ENCODE results near the gene SLC22A7. TPM values are rescaled to one million over a fixed set of nuclear protein-coding genes. Genes with fewer than 3 reads are reported as not detected.
A peak's percentile ranks its signal among the peaks of the same experiment; 100 is the strongest.

SLC22A7 gene
- total RNA-seq, 1 donor from 2014 or later = not detected

DNA sequence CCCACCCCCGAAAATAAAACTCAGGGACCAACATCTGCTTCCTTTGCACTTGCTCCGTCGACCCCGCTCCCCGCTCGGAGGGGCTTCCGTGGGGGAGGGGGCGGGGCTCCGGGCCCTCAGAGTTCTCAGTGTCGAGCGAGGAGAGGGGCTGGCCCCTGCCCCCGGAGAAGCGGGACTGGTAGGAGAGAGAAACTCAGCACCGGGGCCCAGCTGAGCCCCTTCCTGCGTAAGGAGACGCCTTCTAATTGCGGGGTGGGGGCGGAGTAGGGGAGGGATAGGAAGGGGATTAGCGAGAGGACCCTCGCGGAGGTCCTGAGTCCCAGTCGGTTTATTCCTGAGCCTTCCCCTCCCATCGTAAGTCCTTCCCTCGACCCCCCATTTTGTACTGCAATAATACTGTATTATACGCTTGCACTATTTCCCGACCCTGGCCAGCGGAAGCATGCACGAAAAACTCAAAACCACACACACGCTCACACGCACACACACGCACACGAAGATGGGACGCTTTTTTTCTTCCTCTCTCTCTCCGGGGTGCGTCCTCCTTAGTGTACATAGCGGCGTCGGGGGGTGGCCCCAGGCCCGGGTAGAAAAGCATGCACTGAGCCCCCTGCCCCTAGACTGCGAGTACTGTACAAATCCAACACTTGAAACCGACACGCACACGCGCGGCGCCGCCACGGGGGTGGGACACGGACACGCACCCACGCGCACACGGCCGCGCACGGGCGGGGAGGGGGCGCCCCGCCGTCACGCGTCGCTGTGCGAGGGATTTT is 22.1 kb upstream of the SLC22A7 start:
- Histone ChIP-seq H3F3A (ENCODE audit: low read depth) (peaks cover 36% of the 10 kb centered on the region), H3K36me3 (no peaks in the 10 kb centered on the region), H4K20me1 (ENCODE audit: low read depth) (no peaks in the 10 kb centered on the region), H3K4me3 (peak overlapping the region; percentile 69), H3K79me2 (ENCODE audit: low read depth) (no peaks in the 10 kb centered on the region), H3K27me3 (peaks cover 45% of the 10 kb centered on the region), H3K9me3 (ENCODE audit: low read depth) (no peaks in the 10 kb centered on the region), H3K9ac (no peak overlapping the region), H3K27ac (no peak overlapping the region), H3K4me1 (peaks cover 32% of the 10 kb centered on the region), H3K4me2 (peak overlapping the region; percentile 88), H2AFZ (replicated peaks) (peak overlapping the region; percentile 90)
- H3K9me3 Mint-ChIP-seq = no peaks in the 10 kb centered on the region
- peak overlapping the region; percentile 76 for H3K4me3 Mint-ChIP-seq
- peaks cover 33% of the 10 kb centered on the region for H3K27me3 Mint-ChIP-seq (ENCODE audit: insufficient read depth, low read depth)
- peak overlapping the region; percentile 0 for H3K27ac Mint-ChIP-seq
- TF ChIP-seq, protein P1, sequence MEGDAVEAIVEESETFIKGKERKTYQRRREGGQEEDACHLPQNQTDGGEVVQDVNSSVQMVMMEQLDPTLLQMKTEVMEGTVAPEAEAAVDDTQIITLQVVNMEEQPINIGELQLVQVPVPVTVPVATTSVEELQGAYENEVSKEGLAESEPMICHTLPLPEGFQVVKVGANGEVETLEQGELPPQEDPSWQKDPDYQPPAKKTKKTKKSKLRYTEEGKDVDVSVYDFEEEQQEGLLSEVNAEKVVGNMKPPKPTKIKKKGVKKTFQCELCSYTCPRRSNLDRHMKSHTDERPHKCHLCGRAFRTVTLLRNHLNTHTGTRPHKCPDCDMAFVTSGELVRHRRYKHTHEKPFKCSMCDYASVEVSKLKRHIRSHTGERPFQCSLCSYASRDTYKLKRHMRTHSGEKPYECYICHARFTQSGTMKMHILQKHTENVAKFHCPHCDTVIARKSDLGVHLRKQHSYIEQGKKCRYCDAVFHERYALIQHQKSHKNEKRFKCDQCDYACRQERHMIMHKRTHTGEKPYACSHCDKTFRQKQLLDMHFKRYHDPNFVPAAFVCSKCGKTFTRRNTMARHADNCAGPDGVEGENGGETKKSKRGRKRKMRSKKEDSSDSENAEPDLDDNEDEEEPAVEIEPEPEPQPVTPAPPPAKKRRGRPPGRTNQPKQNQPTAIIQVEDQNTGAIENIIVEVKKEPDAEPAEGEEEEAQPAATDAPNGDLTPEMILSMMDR (IDR thresholded peaks at IDR 0.05) = no peak
- TF ChIP-seq EZH2 (IDR thresholded peaks at IDR 0.05) = peak; percentile 51
- no peaks in the 10 kb centered on the region for H3K36me3 Mint-ChIP-seq
- DNase-seq (ENCODE audit: low spot score) = peak; percentile 75
- H3K4me1 Mint-ChIP-seq = peaks cover 36% of the 10 kb centered on the region

DNA sequence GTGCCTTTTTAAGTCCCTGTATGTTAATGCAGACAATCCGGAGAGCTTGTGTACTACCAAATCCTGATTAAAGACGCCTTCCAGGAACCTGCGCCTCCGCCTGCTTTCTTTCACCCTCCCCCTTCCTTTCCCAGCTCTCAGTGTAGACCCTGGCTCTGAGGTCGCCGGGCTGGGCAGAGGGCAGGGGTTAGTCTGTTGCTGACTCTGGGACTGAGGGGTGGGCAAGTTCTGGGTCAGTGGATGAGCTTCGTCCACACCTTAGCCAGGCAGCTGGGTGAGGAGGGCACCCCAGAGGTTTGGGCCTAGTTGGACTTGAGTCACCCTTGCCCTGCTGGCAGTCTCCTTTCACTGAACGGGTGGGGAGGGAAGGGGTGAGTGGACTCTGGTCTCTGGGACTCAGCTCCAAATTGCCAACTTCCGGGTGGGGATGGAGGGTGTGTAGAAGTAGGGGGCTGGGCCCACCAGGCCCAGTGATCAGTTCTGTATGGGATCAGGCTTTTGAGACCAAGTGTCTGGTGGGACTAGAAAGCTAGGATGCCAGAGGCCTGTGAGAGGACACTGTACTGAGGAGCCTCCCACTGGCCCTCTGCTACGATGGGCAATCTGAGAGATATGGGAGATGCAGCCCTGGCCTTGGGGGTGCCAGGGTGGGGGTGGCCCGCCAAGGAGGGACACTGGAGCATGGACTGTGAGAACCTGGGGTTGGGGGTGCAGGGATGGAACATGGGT is 21.3 kb upstream of the SLC22A7 start:
- Histone ChIP-seq H3K27me3 (peaks cover 45% of the 10 kb centered on the region), H3K4me2 (peak overlapping the region; percentile 88), H3K4me3 (peak overlapping the region; percentile 69), H3K9ac (no peak overlapping the region), H3K79me2 (ENCODE audit: low read depth) (no peaks in the 10 kb centered on the region), H3F3A (ENCODE audit: low read depth) (peaks cover 36% of the 10 kb centered on the region), H3K9me3 (ENCODE audit: low read depth) (no peaks in the 10 kb centered on the region), H4K20me1 (ENCODE audit: low read depth) (no peaks in the 10 kb centered on the region), H3K36me3 (no peaks in the 10 kb centered on the region), H2AFZ (replicated peaks) (peak overlapping the region; percentile 90), H3K4me1 (peaks cover 32% of the 10 kb centered on the region), H3K27ac (no peak overlapping the region)
- H3K4me1 Mint-ChIP-seq = peaks cover 38% of the 10 kb centered on the region
- H3K4me3 Mint-ChIP-seq = peak overlapping the region; percentile 43
- H3K27me3 Mint-ChIP-seq (ENCODE audit: insufficient read depth, low read depth) = peaks cover 32% of the 10 kb centered on the region
- peak; percentile 61 for DNase-seq (ENCODE audit: low spot score)
- TF ChIP-seq, protein P1 (IDR thresholded peaks at IDR 0.05) = no peak
- TF ChIP-seq EZH2 (IDR thresholded peaks at IDR 0.05) (no peak), EZH2phosphoT487 (IDR thresholded peaks at IDR 0.05) (no peak)
- no peaks in the 10 kb centered on the region for H3K36me3 Mint-ChIP-seq
- no peak overlapping the region for H3K27ac Mint-ChIP-seq
- H3K9me3 Mint-ChIP-seq = no peaks in the 10 kb centered on the region

DNA sequence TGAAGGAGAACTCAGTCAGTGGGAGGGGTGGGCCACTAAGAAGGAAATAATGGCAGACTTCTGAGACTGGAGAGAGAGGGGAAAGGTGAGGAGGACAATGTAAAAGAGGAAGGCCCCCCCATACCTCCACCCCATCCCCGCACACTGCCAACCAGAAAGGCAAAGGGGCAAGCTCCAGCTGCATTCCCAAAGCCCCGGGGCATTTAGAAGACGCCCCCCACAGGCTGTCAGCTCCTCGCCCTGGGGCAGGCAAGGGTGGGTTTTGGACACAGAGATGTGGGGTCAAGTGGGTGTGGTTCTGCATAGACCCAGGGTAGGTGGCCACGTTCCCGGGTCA is 20.8 kb upstream of the SLC22A7 start:
- peaks cover 31% of the 10 kb centered on the region for H3K27me3 Mint-ChIP-seq (ENCODE audit: insufficient read depth, low read depth)
- no peak overlapping the region for H3K27ac Mint-ChIP-seq
- Histone ChIP-seq H3F3A (ENCODE audit: low read depth) (peaks cover 36% of the 10 kb centered on the region), H3K9ac (no peak overlapping the region), H3K9me3 (ENCODE audit: low read depth) (no peaks in the 10 kb centered on the region), H3K79me2 (ENCODE audit: low read depth) (no peaks in the 10 kb centered on the region), H3K27me3 (peaks cover 40% of the 10 kb centered on the region), H3K4me2 (no peak overlapping the region), H3K27ac (no peak overlapping the region), H3K36me3 (no peaks in the 10 kb centered on the region), H3K4me3 (no peak overlapping the region), H4K20me1 (ENCODE audit: low read depth) (no peaks in the 10 kb centered on the region), H3K4me1 (peaks cover 32% of the 10 kb centered on the region), H2AFZ (replicated peaks) (no peak overlapping the region)
- H3K36me3 Mint-ChIP-seq = peaks cover 2% of the 10 kb centered on the region
- peak overlapping the region; percentile 55 for H3K4me3 Mint-ChIP-seq
- H3K9me3 Mint-ChIP-seq = no peaks in the 10 kb centered on the region
- TF ChIP-seq EZH2phosphoT487 (IDR thresholded peaks at IDR 0.05) (no peak), EZH2 (IDR thresholded peaks at IDR 0.05) (no peak)
- TF ChIP-seq, protein P1 (IDR thresholded peaks at IDR 0.05) = no peak
- H3K4me1 Mint-ChIP-seq = peaks cover 39% of the 10 kb centered on the region
- no peak for DNase-seq (ENCODE audit: low spot score)

Data from neural progenitor cell (in vitro differentiated cells).